Measurements from ENCODE around the gene ATF6. TPM values are rescaled to one million over a fixed set of nuclear protein-coding genes. Genes with fewer than 3 reads are reported as not detected.
A peak's percentile ranks its signal among the peaks of the same experiment; 100 is the strongest.

The ATF6 gene
- total RNA-seq, 4 donors from 2014 or later: 26.1 to 35.4 (median 32.3) TPM

GRCh38 chr1:162003830-162004215 lies 237.7 kb downstream of the ATF6 start:
- H3K9me3 ChIP-seq: no peaks in the 10 kb centered on the region
- TF ChIP-seq EP300 (IDR thresholded peaks at IDR 0.05) (peak in 1 of 2 donors; percentile 80), POLR2A (IDR thresholded peaks at IDR 0.05) (no peak)
- TF ChIP-seq, protein P1, sequence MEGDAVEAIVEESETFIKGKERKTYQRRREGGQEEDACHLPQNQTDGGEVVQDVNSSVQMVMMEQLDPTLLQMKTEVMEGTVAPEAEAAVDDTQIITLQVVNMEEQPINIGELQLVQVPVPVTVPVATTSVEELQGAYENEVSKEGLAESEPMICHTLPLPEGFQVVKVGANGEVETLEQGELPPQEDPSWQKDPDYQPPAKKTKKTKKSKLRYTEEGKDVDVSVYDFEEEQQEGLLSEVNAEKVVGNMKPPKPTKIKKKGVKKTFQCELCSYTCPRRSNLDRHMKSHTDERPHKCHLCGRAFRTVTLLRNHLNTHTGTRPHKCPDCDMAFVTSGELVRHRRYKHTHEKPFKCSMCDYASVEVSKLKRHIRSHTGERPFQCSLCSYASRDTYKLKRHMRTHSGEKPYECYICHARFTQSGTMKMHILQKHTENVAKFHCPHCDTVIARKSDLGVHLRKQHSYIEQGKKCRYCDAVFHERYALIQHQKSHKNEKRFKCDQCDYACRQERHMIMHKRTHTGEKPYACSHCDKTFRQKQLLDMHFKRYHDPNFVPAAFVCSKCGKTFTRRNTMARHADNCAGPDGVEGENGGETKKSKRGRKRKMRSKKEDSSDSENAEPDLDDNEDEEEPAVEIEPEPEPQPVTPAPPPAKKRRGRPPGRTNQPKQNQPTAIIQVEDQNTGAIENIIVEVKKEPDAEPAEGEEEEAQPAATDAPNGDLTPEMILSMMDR (IDR thresholded peaks at IDR 0.05): no peak
- H3K27me3 ChIP-seq: no peaks in the 10 kb centered on the region
- peaks cover 0 to 74% (median 0%) of the 10 kb centered on the region in 3 donors for H3K36me3 ChIP-seq
- H3K27ac ChIP-seq: peak overlapping the region; percentile 0 to 86 (median 64)
- H3K4me3 ChIP-seq: peak overlapping the region in 1 of 4 donors; percentile 38
- WGBS, 2 donors: 35 to 38% methylated on average over 5 of the region's 5 CpGs
- peak in 1 of 2 donors; percentile 37 for DNase-seq (ENCODE audit: low spot score in 2 of 2)
- H3K4me1 ChIP-seq: peaks cover 0 to 20% (median 9%) of the 10 kb centered on the region in 4 donors

DNA sequence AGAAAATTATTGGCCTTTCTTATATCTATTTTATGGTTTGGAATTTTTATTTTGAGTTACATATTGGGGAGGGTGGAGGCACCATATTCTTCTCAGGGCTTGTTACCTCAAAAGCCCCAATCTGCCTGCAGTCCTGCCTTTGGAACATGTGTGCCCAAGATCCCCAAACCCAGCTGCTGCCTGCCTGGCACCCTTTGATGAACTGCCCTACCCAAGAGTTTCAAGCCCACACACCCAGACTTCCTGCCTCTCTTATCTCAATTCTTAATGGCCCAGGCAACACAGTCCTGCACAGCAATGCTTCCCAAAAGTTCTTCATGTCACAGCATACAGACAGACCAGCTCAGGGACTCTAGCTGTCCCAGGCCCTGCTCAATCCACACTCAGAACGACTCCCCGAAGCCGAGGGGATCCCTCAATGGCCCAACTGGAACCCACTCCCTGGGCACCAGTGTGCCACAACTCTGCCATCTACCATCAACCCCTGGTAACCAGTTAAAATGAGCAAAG lies 238.4 kb downstream of the ATF6 start:
- Histone ChIP-seq H3K36me3 (peaks cover 0 to 74% (median 0%) of the 10 kb centered on the region in 3 donors), H3K27ac (peak overlapping the region in 3 of 4 donors; percentile 0 to 86 (median 85)), H3K9me3 (no peaks in the 10 kb centered on the region), H3K4me3 (no peak overlapping the region), H3K4me1 (peaks cover 0 to 20% (median 9%) of the 10 kb centered on the region in 4 donors), H3K27me3 (no peaks in the 10 kb centered on the region)
- TF ChIP-seq POLR2A (IDR thresholded peaks at IDR 0.05): no peak
- no peak for TF ChIP-seq EP300 (IDR thresholded peaks at IDR 0.05)
- TF ChIP-seq, protein P1 (IDR thresholded peaks at IDR 0.05): no peak
- 87 to 88% methylated on average over 3 of the region's 3 CpGs for WGBS, 2 donors
- DNase-seq (ENCODE audit: low spot score in 2 of 2): no peak

- Histone ChIP-seq H3K36me3 (peaks cover 0 to 73% (median 0%) of the 10 kb centered on the region in 3 donors), H3K27ac (no peak overlapping the region), H3K4me1 (peaks cover 0 to 20% (median 9%) of the 10 kb centered on the region in 4 donors), H3K27me3 (no peaks in the 10 kb centered on the region), H3K4me3 (no peak overlapping the region), H3K9me3 (no peaks in the 10 kb centered on the region)
- no peak for DNase-seq (ENCODE audit: low spot score in 2 of 2)
- 68 to 74% methylated on average over 6 of the region's 6 CpGs for WGBS, 2 donors
- TF ChIP-seq, protein P1 (IDR thresholded peaks at IDR 0.05): no peak
- TF ChIP-seq POLR2A (IDR thresholded peaks at IDR 0.05): no peak
- TF ChIP-seq EP300 (IDR thresholded peaks at IDR 0.05): no peak
These were observed 240.0 kb downstream of the ATF6 start for GRCh38 chr1:162006081-162006480.

DNA sequence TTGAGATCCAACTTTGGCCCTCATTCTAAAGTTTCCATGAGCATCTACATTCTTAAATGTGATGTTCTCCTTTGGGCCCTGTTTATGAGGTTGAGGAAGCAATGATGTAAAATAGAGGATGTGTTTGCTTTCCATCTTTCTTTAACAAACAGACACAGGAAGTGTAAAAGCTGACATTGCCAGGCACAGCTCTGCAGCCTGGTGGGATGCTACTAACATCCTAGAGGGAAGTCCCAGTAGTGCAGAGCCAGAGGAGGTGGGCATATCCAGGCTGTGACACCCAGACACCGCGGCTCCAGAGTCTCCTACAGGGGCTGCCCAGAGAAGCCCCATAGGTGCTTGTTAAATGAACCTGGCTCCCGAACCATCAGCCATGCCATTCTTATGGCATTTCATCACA lies 241.3 kb downstream of the ATF6 start:
- Histone ChIP-seq H3K27me3 (no peaks in the 10 kb centered on the region), H3K36me3 (peaks cover 0 to 76% (median 0%) of the 10 kb centered on the region in 3 donors), H3K27ac (peak overlapping the region in 1 of 4 donors; percentile 31), H3K9me3 (no peaks in the 10 kb centered on the region), H3K4me1 (peaks cover 0 to 25% (median 9%) of the 10 kb centered on the region in 4 donors), H3K4me3 (no peak overlapping the region)
- TF ChIP-seq EP300 (IDR thresholded peaks at IDR 0.05): no peak
- no peak for TF ChIP-seq POLR2A (IDR thresholded peaks at IDR 0.05)
- TF ChIP-seq, protein P1 (IDR thresholded peaks at IDR 0.05): no peak
- 89 to 97% methylated on average over 3 of the region's 3 CpGs for WGBS, 2 donors
- DNase-seq (ENCODE audit: low spot score in 2 of 2): no peak

DNA sequence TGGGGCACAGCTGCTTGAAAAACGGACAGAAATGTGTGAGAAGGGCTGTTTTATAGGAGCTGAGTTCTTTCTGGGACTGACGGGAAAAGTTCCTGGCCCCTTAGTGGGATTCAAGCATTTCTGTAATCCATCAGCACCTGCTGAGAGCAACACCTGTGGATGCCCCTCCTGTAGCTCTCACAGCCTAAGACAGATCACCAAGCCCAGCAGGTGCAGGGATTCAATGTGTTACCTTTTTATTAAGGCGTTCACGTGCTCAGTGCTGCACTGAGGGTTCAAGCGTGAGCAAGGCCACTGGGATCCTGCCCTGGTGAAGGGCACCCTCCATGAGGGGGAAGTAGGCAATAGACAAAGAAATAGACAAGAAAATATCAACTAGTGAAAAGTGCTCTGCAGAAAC lies 242.7 kb downstream of the ATF6 start:
- peaks cover 0 to 77% (median 0%) of the 10 kb centered on the region in 3 donors for H3K36me3 ChIP-seq
- DNase-seq (ENCODE audit: low spot score in 2 of 2): no peak
- 75 to 78% methylated on average over 5 of the region's 5 CpGs for WGBS, 2 donors
- H3K4me1 ChIP-seq: peaks cover 0 to 17% (median 5%) of the 10 kb centered on the region in 4 donors
- H3K27me3 ChIP-seq: no peaks in the 10 kb centered on the region
- TF ChIP-seq EP300 (IDR thresholded peaks at IDR 0.05): no peak
- TF ChIP-seq POLR2A (IDR thresholded peaks at IDR 0.05): no peak
- TF ChIP-seq, protein P1 (IDR thresholded peaks at IDR 0.05): no peak
- no peak overlapping the region for H3K27ac ChIP-seq
- no peak overlapping the region for H3K4me3 ChIP-seq
- H3K9me3 ChIP-seq: peaks cover 0 to 4% (median 0%) of the 10 kb centered on the region in 4 donors
